Fibroblast of lung (primary cell): ENCODE measurements around the gene LZTS2.
A peak's percentile ranks its signal among the peaks of the same experiment; 100 is the strongest.

Experiments
- EZH2 ChIP-seq: IDR thresholded peaks from 2 replicates; pipeline ENCODE4 v1.5.1; 2012; ENCODE audit warnings: low read length, control low read depth, mild to moderate bottlenecking; ENCODE audit errors: missing control alignments
- TF ChIP-seq, protein P1 (sequence below), 2 donors: IDR thresholded peaks in 1 of 2; conservative IDR thresholded peaks in 1 of 2; 1 replicate in 1 of 2; 2 replicates in 1 of 2; pipeline ENCODE4 v1.5.1; 2011 to 2012; ENCODE audit warnings: low read length in 2 of 2, control low read depth in 1 of 2, inconsistent platforms in 1 of 2, low read depth in 1 of 2, mild to moderate bottlenecking in 1 of 2

GRCh38 chr10:101014230-101014884 lies 14.7 kb downstream of the LZTS2 start:
- TF ChIP-seq, protein P1, sequence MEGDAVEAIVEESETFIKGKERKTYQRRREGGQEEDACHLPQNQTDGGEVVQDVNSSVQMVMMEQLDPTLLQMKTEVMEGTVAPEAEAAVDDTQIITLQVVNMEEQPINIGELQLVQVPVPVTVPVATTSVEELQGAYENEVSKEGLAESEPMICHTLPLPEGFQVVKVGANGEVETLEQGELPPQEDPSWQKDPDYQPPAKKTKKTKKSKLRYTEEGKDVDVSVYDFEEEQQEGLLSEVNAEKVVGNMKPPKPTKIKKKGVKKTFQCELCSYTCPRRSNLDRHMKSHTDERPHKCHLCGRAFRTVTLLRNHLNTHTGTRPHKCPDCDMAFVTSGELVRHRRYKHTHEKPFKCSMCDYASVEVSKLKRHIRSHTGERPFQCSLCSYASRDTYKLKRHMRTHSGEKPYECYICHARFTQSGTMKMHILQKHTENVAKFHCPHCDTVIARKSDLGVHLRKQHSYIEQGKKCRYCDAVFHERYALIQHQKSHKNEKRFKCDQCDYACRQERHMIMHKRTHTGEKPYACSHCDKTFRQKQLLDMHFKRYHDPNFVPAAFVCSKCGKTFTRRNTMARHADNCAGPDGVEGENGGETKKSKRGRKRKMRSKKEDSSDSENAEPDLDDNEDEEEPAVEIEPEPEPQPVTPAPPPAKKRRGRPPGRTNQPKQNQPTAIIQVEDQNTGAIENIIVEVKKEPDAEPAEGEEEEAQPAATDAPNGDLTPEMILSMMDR (conservative IDR thresholded peaks at IDR 0.05 in 1 of 2, IDR thresholded peaks at IDR 0.05 in 1 of 2; ENCODE audit: low read depth in 1 of 2, low read length in 2 of 2): peak; percentile 93 to 97
- no peak for TF ChIP-seq EZH2
